IPS-11a (cell line): ENCODE measurements around the gene ELAC2.
A peak's percentile ranks its signal among the peaks of the same experiment; 100 is the strongest.
"Not testable (repeated sequence)": the region's sequence is repeated elsewhere in the genome, so short reads cannot be mapped to it uniquely, and the experiment has no call there.

Experiments used
- H3K4me3 ChIP-seq: one replicate; pipeline ENCODE4 v1.5.1; 2013; ENCODE audit warnings: low read depth, low read length, control low read depth

ELAC2 gene

GRCh38 chr17:12993631-12994030, 24.2 kb downstream of the ELAC2 start:
- no peak overlapping the region for H3K4me3 ChIP-seq

DNA sequence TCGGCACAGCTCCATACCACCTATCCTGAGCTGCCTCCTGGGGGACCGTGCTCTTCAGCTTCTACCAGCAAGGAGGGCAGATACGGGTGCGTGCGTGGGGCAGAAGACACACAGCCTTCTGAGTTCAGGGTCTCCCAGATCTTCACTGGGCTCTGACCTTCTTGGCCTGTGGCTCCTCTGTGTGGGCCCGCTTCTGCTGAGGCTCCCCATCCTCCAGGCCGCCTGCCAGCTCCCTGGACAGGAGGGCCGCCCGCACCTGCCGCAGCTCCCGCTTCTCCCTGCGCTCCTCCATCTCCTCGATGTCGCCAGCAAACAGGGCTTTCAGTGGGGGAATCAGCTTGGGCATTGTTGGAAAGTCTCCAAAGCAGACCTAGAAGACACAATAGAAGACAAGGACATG, 25.2 kb downstream of the ELAC2 start:
- no peak overlapping the region for H3K4me3 ChIP-seq

- no peak overlapping the region for H3K4me3 ChIP-seq
These were observed 26.9 kb downstream of the ELAC2 start for GRCh38 chr17:12990926-12991325.

GRCh38 chr17:12990041-12990808, 27.6 kb downstream of the ELAC2 start:
- no peak overlapping the region for H3K4me3 ChIP-seq

- H3K4me3 ChIP-seq: no peak overlapping the region
These were observed 30.7 kb downstream of the ELAC2 start for GRCh38 chr17:12987120-12987519.

GRCh38 chr17:12985431-12986293, 32.2 kb downstream of the ELAC2 start:
- H3K4me3 ChIP-seq: no peak overlapping the region

DNA sequence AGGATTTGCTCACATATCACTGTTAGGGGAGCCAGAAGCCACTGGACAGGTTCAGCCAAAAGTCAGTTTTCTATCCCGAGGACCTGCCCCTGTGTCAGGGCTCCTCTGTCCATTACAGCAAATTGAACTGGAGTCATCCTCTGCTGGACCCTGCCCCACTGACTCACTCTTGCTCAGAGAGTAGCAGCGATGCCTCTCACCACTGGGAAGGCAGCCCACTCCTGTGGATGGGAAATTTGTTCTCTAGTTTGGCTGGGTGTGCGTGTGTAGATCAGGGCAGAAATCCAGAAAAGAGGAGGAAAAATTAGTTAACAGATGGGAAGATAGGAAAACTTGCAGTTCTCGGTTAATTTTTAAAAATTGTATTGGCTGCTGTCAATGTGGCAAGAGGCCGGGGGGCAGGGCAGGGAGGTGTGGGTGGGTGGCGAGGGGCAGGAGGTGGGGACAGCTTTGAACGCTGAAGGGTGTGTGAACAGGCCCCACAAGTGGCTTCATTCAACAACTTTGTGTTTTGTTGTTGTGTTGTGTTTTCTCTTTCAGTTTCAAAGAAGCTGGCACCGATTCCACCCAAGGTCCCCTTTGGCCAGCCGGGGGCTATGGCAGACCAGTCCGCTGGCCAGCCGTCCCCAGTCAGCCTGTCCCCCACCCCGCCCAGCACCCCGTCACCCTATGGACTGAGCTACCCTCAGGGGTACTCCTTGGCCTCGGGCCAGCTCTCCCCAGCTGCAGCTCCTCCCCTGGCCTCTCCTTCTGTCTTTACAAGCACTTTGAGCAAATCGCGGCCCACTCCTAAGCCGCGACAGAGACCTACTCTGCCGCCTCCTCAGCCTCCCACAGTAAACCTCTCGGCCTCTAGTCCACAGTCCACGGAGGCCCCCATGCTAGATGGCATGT, 33.6 kb downstream of the ELAC2 start:
- no peak overlapping the region for H3K4me3 ChIP-seq

- no peak overlapping the region for H3K4me3 ChIP-seq
These were observed 35.6 kb downstream of the ELAC2 start for GRCh38 chr17:12982224-12982623.

DNA sequence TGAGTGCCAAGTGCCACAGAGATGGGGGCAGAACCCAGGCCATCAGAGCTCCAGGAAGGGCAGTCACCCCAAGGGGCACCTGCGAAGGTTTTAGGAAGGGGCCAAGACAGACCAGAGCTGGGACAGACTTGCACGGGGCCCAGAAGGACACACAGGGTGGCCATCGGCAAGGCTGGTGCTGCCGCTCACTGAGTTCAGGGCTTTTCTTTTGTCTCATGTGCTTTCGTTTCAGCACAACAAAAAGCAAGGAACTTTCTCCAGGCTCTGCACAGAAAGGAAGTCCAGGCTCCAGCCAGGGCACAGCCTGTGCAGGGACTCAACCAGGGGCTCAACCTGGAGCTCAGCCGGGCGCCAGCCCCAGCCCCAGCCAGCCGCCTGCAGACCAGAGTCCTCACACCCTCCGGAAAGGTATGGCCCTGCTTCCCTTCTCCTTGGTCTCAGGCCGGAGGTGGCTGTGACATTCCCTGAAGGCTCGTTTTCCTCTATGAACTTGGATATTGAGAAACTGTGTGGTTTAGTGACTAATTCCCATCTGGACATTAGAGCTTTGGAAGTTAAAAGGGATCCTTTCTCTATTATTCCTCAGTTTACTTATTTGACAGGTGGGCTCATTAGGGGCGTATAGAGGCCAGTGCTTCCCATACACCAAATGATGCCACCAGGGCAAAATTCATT, 37.9 kb downstream of the ELAC2 start:
- H3K4me3 ChIP-seq: no peak overlapping the region

DNA sequence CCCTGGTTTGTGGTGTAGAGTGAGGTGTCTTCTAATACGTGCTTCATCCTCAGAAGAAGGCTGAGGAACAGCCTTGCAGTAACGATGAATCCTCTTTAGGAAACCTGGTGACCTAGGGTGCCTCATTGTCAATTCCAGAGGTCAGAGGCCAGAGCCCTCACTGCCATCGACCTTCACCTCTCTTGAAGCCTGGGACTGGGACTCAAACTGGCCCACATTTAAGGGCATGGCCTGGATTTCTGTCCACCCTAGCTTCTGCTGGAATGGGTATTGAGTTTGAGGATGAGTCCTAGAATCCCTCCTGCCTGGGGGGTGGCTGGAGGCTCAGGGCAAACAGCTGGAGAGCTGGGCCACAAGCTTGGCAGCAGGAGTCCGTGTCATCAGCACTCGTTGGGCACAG, 38.6 kb downstream of the ELAC2 start:
- no peak overlapping the region for H3K4me3 ChIP-seq

DNA sequence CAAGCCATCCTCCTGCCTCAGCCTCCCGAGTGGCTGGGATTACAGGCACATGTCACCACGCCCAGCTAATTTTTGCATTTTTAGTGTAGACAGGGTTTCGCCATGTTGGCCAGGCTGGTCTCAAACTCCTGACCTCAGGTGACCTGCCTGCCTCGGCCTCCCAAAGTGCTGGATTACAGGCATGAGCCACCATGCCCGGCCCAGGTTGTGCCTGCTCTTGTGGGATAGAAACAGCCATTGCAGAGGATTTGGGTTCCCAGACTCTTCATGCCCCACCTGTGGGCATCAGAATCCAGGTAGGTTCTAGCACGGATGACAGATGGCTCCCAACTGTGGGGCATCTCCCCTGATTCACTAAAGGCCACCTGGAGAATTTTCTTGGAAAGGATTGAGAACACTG, 39.0 kb downstream of the ELAC2 start:
- H3K4me3 ChIP-seq: not testable (repeated sequence)

DNA sequence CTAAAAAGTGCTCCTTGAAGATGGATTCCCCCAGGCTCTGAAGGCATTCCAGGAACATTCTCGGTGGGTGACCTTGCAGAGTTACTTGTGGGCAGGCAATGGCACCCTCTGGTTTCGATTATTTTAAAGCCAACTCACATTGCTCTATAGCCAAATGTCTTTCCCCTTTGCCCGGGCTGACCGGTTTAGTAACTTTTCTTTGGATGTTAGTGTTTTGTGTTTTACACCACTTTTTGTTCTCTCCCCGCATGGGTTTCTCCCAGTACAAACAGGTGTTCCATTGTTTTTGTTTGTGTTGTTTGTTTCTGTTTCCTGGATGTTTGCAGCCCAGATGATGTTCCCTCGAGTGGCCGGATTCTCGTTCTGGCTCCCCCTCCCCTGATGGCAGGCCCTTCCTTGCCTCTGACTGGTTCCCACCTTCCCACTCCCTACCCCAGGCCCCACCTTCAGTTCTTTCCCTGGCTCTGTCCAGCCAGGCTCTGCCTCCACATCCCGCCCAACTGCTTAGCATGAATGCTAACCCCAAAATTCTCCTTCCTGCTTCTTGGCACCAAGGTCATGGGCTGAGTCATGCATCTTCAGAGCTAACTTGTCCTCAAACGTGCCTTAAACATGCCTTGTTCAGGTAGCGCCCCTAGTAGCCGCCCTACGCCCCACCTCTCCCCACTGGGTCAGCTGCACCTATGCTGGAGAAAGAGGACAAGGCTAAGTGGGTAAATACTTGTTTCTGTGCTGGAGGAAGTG, 40.6 kb downstream of the ELAC2 start:
- H3K4me3 ChIP-seq: no peak overlapping the region

GRCh38 chr17:12974005-12974531, 43.8 kb downstream of the ELAC2 start:
- H3K4me3 ChIP-seq: peak overlapping the region; percentile 35

- H3K4me3 ChIP-seq: peak overlapping the region; percentile 35
These were observed 44.3 kb downstream of the ELAC2 start for GRCh38 chr17:12973496-12974004.

DNA sequence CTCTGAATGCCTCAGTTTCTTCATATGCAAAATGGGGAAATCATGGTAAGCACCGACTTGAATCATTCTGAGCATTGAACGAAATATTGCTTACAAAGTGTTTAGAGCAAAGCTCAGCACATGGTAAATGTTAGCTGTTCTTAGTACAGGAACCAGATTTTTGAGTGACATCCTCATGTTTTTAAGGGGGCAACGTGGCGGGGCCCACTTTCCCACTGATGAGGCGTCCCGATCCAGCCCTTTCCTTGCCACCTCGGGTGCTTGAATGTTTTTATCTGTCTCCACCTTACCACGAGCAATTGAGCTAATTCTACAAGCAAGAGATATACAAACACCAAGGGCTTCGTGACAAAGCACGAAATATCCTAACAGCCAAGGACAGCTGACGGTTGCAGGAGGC, 49.9 kb downstream of the ELAC2 start:
- H3K4me3 ChIP-seq: no peak overlapping the region

DNA sequence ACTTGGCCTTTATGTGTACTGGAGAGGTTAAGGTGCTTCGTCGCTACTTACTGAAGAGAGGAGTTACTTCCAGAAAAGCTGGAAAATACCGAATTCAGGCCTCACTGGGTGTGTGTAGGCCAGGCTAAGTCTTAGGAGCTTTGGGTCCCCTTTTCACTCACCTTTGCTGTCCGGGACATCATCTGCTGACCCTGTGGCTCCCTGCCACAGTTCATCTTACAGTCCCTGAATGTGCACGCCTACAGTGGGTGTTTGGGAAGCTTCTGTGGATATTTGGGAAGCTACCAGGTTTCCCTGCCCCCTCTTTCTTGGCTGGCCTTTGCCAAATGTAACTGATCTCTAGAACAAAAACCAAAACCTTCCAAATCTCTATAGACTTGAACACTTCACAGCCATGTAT, 51.4 kb downstream of the ELAC2 start:
- no peak overlapping the region for H3K4me3 ChIP-seq

GRCh38 chr17:12965988-12966387, 51.8 kb downstream of the ELAC2 start:
- no peak overlapping the region for H3K4me3 ChIP-seq

- no peak overlapping the region for H3K4me3 ChIP-seq
These were observed 53.0 kb downstream of the ELAC2 start for GRCh38 chr17:12964840-12965239.

DNA sequence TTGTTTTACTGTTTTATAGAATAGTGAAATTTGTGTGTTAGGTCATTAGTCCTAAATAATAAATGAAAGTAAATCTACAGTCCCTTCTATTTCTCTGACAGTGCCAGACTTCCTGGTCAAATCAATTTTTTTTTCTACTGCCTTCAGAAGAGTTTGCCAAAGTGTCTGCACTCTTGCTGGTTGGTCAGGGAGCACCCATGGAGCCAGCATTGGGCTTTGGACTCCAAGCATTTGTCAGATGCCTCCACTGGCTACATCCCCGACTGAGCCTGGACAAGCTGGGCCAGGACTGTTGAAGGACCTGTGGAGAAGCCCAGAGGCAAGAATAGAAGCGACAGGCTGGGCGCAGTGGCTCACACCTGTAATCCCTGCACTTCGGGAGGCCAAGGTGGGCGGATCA, 53.7 kb downstream of the ELAC2 start:
- H3K4me3 ChIP-seq: no peak overlapping the region

- H3K4me3 ChIP-seq: no peak overlapping the region
These were observed 54.3 kb downstream of the ELAC2 start for GRCh38 chr17:12963505-12963904.
